COLO829 (cell line): ENCODE measurements around the gene LRBA.
A peak's percentile ranks its signal among the peaks of the same experiment; 100 is the strongest.

Experiments used
- DNase-seq: peaks from one replicate; pipeline ENCODE4 v3.0.0; 2012; ENCODE audit warnings: low spot score

LRBA gene

DNA sequence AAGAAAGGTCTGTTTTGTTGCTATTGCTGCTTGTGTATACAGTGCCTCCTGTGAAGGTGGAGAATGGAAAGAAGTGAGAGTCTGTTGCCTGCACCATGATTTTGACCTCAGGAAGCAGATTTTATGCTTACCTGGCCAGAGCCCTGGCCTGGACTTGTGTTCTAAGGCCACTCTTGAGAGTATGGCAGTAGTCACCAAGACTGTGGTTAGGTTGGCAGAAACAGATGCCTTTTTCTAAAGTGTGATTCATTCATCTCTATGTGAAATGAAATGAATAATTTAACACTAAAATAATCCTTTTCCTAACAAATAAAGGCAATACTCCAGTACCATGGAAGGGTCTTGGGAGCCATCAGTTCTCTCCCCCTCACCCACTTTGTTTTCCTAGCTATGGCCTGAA, 775.1 kb downstream of the LRBA start:
- DNase-seq, result no peak

DNA sequence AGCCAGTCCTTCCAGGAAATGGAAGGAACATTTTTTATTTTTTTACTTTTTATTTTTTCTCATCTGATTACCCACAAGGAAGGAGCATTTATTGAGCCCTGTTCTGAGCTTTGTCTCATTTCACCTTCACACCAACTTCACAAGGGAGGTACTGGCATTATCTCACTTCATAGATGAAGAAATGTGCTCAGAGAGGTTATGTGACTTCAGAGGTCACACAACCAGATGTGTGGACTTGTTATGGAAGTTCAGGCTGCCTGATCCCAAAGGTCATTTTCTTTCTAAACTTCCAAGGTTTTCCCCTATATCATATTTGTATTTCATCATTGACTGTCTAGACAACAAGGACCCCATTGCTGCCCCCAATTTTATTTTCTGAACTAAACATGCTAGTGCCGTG, 776.5 kb downstream of the LRBA start:
- DNase-seq, result no peak

DNA sequence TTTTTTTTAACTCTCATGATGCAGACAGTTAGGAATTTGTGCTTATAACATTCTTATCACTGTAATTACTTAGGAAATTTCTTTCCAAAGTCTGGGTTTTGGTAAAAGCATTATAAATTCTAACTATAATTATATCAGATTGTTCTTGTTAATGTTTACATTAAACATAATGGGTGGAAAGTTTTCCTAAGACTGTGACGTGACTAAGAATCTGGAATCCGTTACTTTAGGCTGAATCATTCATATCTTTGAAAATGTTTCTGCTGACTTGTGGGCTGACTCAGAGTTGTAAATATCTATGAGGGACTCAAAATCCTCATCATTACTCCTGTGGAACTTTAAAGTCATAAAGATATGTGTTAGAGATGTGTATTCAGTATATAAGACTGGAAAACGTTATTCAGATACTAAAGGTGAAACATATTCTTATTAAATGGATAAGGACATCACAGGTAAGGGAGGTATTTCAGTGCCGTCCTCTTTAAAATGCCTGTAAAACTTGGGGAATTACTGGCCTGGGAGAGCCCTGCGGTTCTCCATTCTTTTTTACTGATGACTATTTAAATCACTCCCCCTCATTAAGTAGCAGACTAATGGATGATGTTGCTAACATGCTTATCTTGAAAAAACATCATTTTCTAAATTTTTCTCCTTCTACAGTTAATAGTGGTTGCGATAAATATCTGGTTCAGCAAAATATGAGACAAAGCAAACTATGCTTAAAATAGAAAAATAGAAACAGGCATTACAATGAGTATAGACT, 777.8 kb downstream of the LRBA start:
- DNase-seq, result peak; percentile 62

DNA sequence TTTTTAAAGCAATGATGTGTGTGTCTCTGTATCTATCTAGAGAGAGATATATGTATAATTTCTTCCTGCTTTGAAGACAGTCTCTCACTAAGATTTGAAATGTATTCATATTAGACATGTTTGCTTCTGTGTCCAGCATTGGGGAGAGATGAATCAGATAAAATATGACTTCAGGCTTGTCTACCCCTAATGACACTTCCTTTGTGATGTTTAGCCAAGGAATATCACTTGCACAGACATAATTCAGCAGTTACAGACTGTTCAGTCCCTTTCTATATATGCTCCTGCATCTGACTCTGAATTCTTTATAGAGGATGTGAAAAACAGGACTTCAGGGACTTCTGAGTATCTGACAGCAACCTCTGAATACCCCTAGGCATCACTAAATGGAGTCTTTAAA, 778.5 kb downstream of the LRBA start:
- no peak for DNase-seq

DNA sequence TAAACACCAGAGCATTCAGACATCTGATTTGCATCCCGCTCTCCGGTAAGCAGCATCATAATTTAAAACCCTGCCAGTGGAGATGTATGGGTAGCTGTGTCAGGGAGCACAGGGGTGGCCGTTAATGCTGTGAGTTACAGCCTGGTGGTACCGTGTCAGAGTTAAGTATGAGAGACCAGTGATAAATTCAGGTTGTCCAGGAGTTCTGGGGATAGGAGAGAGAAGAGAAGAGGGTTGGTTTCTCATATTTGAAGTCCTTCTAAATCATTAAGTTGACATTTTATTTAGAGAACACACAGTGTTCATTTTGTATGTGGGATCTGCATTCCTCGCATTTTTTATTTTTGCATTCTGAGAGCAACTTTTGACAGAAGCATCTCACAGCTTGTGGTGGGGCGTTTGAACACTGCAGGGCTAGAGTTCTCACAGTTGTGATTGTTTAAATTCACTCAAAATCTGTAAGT, 779.2 kb downstream of the LRBA start:
- DNase-seq, result no peak

DNA sequence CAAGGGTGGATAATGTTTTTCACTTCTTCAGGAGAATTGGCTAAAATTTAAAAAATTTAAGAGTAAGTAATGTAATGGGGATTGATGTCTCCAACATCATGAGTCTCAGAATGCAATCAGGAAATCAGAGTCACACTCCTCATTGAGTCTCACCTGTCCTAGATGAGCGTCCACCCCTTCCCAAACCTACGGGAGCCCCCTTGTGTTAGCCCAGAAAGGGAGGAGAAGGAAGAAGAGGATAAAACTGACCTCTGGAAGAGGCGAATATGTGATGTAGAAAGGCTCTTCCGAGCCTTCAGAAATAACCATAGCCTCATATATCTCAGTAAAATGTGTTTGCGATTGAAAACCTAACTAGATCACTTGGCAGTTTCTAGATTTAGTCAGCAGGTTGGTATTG, 779.8 kb downstream of the LRBA start:
- no peak for DNase-seq

DNA sequence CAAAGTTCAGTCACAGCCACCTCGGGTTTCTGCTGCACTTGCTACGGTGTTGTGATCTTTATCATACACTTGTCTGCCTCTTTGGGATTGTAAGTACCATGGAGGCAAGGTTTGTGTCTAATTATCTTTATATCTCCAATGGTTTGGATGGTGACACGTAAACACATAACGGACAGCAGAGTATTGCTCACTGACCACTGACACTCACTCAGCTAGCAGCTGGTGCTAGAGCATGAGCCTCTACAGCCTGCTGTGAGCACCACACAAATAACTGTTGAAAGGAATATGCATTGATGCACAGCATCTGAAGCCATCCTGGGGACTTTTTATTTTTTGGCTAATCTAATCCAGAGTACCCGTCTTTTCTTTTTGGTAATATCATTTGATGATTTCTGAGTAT, 780.8 kb downstream of the LRBA start:
- DNase-seq, result no peak

DNA sequence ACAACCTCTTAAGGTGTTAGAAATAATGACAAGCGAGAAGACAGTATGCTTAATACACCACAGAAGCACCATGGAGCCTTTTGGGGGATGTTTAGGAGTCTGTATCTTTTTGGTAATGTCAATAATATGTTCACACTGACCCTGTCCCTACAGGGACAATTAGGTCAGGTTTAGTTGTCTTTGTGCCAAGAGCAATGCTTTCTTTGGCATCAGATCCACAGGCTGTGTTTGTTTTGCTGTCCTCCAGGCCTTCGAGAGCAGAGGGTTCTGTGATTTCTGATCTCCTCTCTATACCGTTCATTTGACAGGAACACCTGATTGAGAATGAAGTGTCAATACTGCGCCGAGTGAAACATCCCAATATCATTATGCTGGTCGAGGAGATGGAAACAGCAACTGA, 783.1 kb downstream of the LRBA start:
- DNase-seq, result no peak

DNA sequence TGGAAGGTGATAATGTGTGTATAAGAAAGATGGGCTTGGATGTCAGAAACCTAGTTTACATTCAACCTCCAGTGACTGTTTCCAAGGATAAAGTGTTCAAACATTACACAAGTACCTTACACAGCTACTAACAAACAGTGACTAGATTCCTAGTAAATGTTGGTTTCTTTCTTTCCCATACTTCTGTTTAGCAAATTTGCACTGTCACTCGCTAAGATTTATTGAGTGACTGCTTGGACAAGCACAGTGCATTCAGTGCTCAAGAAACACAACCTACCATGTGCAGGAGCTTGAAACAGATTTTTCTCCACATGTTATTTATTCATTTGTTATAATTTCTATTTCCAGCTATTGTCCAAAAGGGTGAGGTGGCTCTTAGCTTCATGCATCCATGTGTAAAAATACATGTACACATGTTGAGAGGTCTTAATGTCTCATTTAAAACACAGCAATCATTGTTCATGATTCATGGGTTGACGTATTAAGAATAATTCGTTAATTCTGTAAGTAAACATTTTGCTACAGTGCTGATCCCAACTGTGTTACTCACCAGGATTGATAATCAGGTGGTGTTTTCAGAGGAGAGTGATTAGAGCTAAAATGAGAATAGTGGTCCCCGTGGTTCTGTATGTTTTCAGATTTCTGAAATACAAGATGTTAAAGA, 783.8 kb downstream of the LRBA start:
- no peak for DNase-seq

DNA sequence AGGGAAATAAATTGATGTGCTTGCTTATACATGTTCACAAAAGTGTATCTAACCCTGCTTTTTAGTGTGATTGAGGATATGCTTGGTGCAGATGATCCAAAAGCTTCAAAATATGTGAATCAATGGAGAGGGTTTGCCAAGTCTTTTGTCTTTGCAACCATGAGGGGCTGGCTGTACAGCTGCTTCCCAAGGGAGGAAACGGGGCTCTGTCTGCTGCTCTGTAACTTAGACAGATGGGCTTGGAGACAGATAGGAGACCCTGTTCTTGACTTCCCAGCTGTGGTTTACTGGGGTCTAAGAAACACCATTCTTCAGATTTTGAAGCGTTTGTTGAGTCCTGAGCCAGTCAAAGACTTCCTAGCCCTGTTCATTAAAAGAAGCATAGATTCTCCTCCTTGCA, 784.5 kb downstream of the LRBA start:
- DNase-seq, result no peak

DNA sequence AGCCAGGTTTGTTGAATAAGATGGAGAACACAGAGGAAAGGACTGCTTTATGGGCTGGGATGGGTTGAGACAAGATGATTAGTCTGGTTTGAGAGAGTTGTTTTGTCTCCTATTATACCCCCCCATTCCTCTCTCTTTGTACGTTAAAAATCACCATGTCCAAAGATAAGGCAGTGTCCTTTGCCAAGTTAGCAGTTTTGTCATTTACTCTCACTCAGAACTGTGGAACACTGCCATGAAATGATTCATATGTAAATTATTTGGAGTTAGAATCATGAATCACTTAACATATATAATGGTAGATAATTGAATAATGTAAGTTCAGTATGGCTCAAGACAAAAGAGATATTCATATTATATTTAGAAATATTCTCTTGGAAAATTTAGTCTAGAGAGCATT, 785.6 kb downstream of the LRBA start:
- DNase-seq, result peak; percentile 80

DNA sequence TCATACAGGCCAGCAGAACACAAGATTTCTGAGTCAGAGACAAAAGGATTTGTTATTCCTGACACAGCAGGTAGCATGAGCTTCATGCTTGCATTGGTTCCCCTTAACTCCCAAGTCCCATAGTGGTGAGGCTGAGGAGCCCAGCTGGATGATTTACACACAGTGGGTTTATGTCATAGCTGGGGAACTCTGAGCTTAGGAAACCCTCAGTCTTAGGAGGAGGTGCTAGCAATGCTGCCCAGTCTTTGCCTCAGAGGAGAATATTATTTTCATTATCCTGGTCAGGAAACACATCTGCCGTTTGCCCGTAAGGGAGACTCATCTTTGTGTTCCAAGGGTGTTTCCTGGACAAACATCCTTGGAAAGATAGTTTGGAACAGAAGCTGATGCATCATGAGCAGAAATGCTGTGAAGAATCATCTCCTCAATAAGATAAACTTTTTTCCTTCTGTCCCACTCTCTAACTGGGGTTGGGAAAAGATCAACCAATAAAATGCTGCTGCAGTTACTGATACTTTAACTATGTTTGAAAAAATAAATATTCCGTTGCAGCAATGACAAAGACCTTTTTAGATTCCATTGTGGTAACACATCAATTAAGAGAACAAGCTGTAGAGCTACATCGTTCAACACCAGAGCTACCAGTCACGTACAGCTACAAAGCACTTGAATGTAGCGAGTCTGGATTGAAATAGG, 790.0 kb downstream of the LRBA start:
- no peak for DNase-seq

DNA sequence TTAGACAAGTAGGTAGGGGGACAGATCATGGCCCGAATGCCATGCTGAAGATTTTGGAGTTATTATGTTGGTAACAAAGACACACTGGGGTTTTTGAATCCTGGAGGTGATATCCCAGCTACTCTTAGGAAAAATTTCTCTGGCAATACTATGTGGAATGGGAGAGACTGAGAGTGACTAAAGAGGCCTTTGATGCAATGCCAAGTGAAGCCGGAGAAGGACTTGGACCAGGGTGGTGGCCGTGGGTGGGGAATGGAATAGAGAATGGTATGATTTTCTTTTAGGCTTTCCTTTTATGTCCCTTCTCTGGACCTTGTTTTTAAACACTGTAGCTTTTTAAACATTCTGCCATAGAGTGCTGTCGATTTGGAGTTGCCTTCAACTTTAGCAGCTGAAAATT, 795.2 kb downstream of the LRBA start:
- no peak for DNase-seq

DNA sequence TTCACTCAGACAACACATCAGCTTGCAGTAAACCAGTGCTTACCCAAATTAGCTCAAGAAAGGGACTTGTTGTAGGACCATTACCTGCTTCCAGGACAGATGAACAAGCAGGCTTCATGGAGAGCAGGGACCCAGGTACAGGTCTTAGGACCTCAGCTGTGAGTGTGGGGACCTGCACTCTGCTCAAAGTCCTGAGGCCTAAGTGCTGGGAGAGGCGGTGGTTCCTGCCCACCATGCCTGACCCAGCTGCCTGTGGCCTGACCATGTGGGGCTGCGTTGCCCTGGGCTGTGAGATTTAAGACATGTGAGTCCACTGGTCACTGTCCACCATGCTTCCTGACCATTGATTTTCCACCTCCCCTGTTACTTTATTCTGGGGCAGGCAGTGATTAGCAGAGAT, 796.6 kb downstream of the LRBA start:
- DNase-seq, result no peak

DNA sequence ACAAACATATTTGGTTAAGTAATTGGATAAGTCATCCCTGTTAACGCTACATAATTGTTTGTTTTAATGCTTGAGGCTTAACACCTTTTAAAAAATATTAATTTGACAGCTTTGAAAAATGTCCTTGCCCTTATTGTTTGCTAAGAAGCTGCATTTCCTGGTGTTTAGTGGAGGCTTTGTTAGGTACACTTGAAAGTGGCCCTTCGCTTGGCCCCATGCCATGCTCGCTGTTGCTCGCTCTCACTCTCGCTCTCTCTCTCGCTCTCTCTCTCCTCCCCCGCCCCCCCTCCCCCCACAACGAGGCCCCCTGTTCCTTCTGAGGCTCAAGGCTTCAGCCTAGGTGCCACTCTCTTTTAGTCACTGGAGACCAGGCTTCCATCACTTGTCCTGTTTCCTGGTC, 797.3 kb downstream of the LRBA start:
- no peak for DNase-seq

DNA sequence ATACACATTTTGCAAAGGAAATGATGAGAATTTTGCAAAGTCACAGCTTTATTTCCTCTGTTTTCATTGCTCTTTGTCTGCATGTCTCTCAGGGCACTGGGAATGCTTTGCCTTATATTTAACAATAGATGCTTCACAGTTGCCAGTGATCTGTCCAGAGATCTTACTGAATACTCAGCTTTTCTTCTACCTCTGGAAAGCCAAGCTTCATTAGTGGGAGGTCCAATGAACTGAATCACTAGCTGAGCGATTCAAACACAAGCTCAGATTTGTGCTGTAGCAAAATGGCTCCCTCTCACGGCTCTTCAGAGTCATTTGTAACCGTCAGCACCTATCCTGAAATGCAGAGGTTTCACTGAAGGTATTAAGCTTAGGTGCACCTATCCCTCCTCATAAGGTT, 797.9 kb downstream of the LRBA start:
- DNase-seq, result peak; percentile 56

DNA sequence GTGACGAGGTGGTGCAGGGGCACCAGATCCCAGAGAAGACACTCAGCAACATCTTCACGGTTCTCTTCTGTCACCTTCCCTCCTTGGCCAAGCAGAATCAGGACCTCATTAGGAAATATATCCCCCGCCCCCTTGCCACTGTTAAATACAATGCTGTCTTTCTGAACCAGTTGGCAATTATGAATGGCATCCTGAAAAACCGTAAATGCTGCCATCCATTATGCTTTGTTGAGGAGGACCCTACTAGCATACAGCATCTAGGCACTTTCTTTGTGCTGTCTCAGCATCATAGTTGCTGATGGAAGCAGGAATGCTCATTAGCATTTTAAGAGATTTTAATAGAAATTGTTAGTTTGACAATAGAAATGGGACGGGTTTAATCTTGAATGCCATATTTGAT, 798.4 kb downstream of the LRBA start:
- DNase-seq, result no peak

DNA sequence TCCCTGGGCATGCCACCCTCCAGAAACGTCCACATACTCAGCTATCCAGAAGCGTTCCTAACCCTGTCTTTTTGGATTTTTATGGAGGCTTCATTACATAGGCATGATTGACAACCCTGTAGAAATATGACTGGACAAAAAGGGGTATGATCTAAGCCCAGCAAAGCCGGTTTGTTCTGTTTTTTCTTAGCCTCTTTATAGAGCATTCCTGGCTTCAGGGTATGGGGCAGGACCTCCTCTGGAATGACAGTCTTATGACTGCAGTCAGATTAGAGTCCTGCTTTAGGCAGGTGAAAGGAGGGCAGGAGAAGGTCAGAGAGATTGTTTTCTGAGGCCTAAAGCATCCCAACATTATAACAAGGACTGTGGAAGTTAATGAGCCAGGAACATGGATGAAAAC, 799.5 kb downstream of the LRBA start:
- DNase-seq, result no peak
